B cell (primary cell): ENCODE data around the gene SNTG2. TPM values are rescaled to one million over a fixed set of nuclear protein-coding genes. Genes with fewer than 3 reads are reported as not detected.

Experiments
- ATAC-seq: fragments of 200-7000 bp; cut with Tn5 transposase; one replicate; pipeline ENCODE4 v1.10.0; 2021; ENCODE audit warnings: low read depth, mild to moderate bottlenecking, moderate number of reproducible peaks, moderate library complexity
- CTCF ChIA-PET: fragments of 350-600 bp; sonication (Branson Sonifier 250); formaldehyde crosslinking; loops from one replicate; lab custom pipeline; 2021; ENCODE audit warnings: antibody characterized with exemption, inconsistent platforms; lab: Charles Lee
- POLR2A ChIA-PET: fragments of 350-600 bp; sonication (Branson Sonifier 250); formaldehyde crosslinking; loops from one replicate; lab custom pipeline; 2021; ENCODE audit warnings: antibody characterized with exemption; lab: Charles Lee
- DNase-seq: peaks from one replicate; pipeline ENCODE4 v3.0.0; 2013
- H2AFZ ChIP-seq: 2 replicates; pipeline ENCODE4 v1.6.1; 2012; ENCODE audit warnings: mild to moderate bottlenecking, low read depth, low read length; ENCODE audit not compliant: insufficient read depth, poor library complexity, severe bottlenecking
- H3K27ac ChIP-seq, 2 donors: 1 replicate in 1 of 2; 2 replicates in 1 of 2; pipeline ENCODE4 v1.5.1; 2012 to 2013; ENCODE audit warnings: low read length in 2 of 2, mild to moderate bottlenecking in 2 of 2, moderate library complexity in 1 of 2
- H3K27me3 ChIP-seq, 4 experiments: fragments of 200-600 bp in 1 of 4; sonication (generic) in 1 of 4; replicated peaks in 1 of 4; 1 replicate in 2 of 4; 2 replicates in 2 of 4; pipeline versions ENCODE4 v1.6.1 to v1.7.0; 2013 to 2016; ENCODE audit warnings: low read length in 3 of 4, mild to moderate bottlenecking in 2 of 4, mixed read lengths in 1 of 4, moderate library complexity in 1 of 4; ENCODE audit not compliant: insufficient read depth in 4 of 4, control insufficient read depth in 3 of 4; ENCODE audit errors: control extremely low read depth in 1 of 4
- H3K36me3 ChIP-seq, 2 experiments: replicated peaks in 1 of 2; 1 replicate in 1 of 2; 2 replicates in 1 of 2; pipeline versions ENCODE4 v1.6.1 to v1.7.1; 2013; ENCODE audit warnings: low read length in 1 of 2; ENCODE audit not compliant: insufficient read depth in 2 of 2, control insufficient read depth in 1 of 2; ENCODE audit errors: control extremely low read depth in 1 of 2, extremely low read depth in 1 of 2
- H3K4me1 ChIP-seq, 2 donors: fragments of 200-600 bp in 1 of 2; sonication (generic) in 1 of 2; 1 replicate in 1 of 2; 2 replicates in 1 of 2; pipeline versions ENCODE4 v1.5.1 to v1.6.1; 2013 to 2017; ENCODE audit warnings: low read length in 2 of 2; ENCODE audit not compliant: control insufficient read depth in 2 of 2, insufficient read depth in 2 of 2
- H3K4me2 ChIP-seq: replicated peaks from 2 replicates; pipeline ENCODE3; 2012; ENCODE audit warnings: mild to moderate bottlenecking, low read depth, low read length; ENCODE audit not compliant: poor library complexity, severe bottlenecking
- H3K4me3 ChIP-seq, 5 experiments: fragments of 200-600 bp in 1 of 5; sonication (generic) in 1 of 5; 1 replicate in 3 of 5; 2 replicates in 2 of 5; pipeline versions ENCODE4 v1.5.1 to v1.7.0; 2011 to 2016; ENCODE audit warnings: low read length in 4 of 5, mild to moderate bottlenecking in 4 of 5, low read depth in 2 of 5, control low read depth in 1 of 5, moderate library complexity in 1 of 5; ENCODE audit not compliant: insufficient read depth in 1 of 5; ENCODE audit errors: control extremely low read depth in 1 of 5, extremely low read depth in 1 of 5
- H3K79me2 ChIP-seq: fragments of 200-600 bp; sonication (generic); one replicate; pipeline ENCODE4 v1.6.0; 2016; ENCODE audit warnings: low read length; ENCODE audit not compliant: control insufficient read depth, insufficient read depth
- H3K9ac ChIP-seq: fragments of 200-600 bp; sonication (generic); 2 replicates; pipeline ENCODE4 v1.6.1; 2017; ENCODE audit warnings: mild to moderate bottlenecking, low read length, moderate library complexity
- H3K9me3 ChIP-seq, 3 donors: one replicate each; pipeline versions ENCODE4 v1.6.1 to v1.7.1; 2013; ENCODE audit warnings: low read length in 2 of 3; ENCODE audit not compliant: control insufficient read depth in 2 of 3, insufficient read depth in 1 of 3; ENCODE audit errors: control extremely low read depth in 1 of 3
- H4K20me1 ChIP-seq: 2 replicates; pipeline ENCODE4 v1.6.0; 2012; ENCODE audit warnings: mild to moderate bottlenecking, low read length; ENCODE audit not compliant: insufficient read depth, control insufficient read depth, poor library complexity, severe bottlenecking
- H3K27ac Mint-ChIP-seq: one replicate; pipeline ENCODE4 v1.8.0; 2021; ENCODE audit warnings: mixed read lengths
- H3K27me3 Mint-ChIP-seq: one replicate; pipeline ENCODE4 v1.8.0; 2021; ENCODE audit warnings: mixed read lengths
- H3K4me1 Mint-ChIP-seq: one replicate; pipeline ENCODE4 v1.8.0; 2021; ENCODE audit warnings: mixed read lengths
- H3K4me3 Mint-ChIP-seq: one replicate; pipeline ENCODE4 v1.8.0; 2021; ENCODE audit warnings: mixed read lengths
- H3K9me3 Mint-ChIP-seq: one replicate; pipeline ENCODE4 v1.8.0; 2022; ENCODE audit warnings: mixed read lengths; ENCODE audit not compliant: insufficient read depth
- CTCF ChIP-seq: fragments of 200-600 bp; IDR thresholded peaks from one replicate; pipeline ENCODE4 v1.8.0; 2022; ENCODE audit warnings: antibody characterized with exemption, mild to moderate bottlenecking
- EZH2 ChIP-seq: IDR thresholded peaks from 2 replicates; pipeline ENCODE4 v1.6.1; 2012; ENCODE audit warnings: borderline replicate concordance, low read depth, mild to moderate bottlenecking, moderate library complexity, low read length; ENCODE audit not compliant: insufficient read depth, poor library complexity, severe bottlenecking
- WGBS: methylation state at CpG from one replicate; pipeline ENCODE4 v1.1.5; 2013; ENCODE audit warnings: missing lambda C conversion rate; ENCODE audit not compliant: insufficient coverage; 5-methylcytosine and 5-hydroxymethylcytosine counted together
- intact Hi-C: fragments of 100-400 bp; cut with micrococcal nuclease; formaldehyde crosslinking; loops from one replicate; pipeline ENCODE4 v1.10.0; 2022
- polyA plus RNA-seq: library from polyadenylated mRNA; depleted of rRNA; stranded (reverse); fragments of >200 nt; gene quantifications from 2 replicates; pipeline ENCODE4 v1.2.3, GENCODE V29; 2012
- total RNA-seq, 2 donors: library from RNA; stranded (reverse); fragments of 120-200 nt in 1 of 2; gene quantifications; 1 replicate in 1 of 2; 2 replicates in 1 of 2; pipeline versions ENCODE4 v1.2.3 to v1.2.4, GENCODE V29; 2013 to 2022

The SNTG2 gene
- total and polyA plus RNA-seq, 2 donors (not counting 1 experiment from before 2014, with no cell fraction given), result 2.1 to 2.4 TPM

- peak overlapping the region; percentile 11 for H3K4me3 Mint-ChIP-seq
Observed at GRCh38 chr2:1366546-1367134, 416.0 kb downstream of the SNTG2 start.

More at GRCh38 chr2:1366546-1367134, 416.0 kb downstream of the SNTG2 start:
- peaks cover 0 to 1% (median 0%) of the 10 kb centered on the region in 3 donors for H3K9me3 ChIP-seq
- DNase-seq (peak; percentile 62), ATAC-seq (no peak)
- peak overlapping the region in 1 of 2 donors; percentile 45 for H3K27ac ChIP-seq
- peaks cover 5% of the 10 kb centered on the region for H3K4me1 Mint-ChIP-seq
- peak overlapping the region; percentile 15 for H3K27ac Mint-ChIP-seq
- no peaks in the 10 kb centered on the region for H3K9me3 Mint-ChIP-seq
- H3K79me2 ChIP-seq, result no peaks in the 10 kb centered on the region
- no peaks in the 10 kb centered on the region for H3K36me3 ChIP-seq
- peak overlapping the region in 4 of 5 experiments; percentile 21 to 44 (median 36) for H3K4me3 ChIP-seq
- H2AFZ ChIP-seq, result peak overlapping the region; percentile 52
- peak overlapping the region; percentile 22 for H3K9ac ChIP-seq
- H3K27me3 Mint-ChIP-seq, result peaks cover 3% of the 10 kb centered on the region
- no peaks in the 10 kb centered on the region for H4K20me1 ChIP-seq
- ChIA-PET POLR2A (no interaction called here), CTCF (no interaction called here)
- peaks cover 9 to 13% of the 10 kb centered on the region in 2 donors for H3K4me1 ChIP-seq
- TF ChIP-seq EZH2, result no peak
- no peak for TF ChIP-seq CTCF
- peak overlapping the region; percentile 62 for H3K4me2 ChIP-seq
- WGBS, result 14% methylated on average over 14 of the region's 20 CpGs
- intact Hi-C loops, result no loop called here
- H3K27me3 ChIP-seq, result no peaks in the 10 kb centered on the region
